Measurements from ENCODE around the gene PLSCR3.
A peak's percentile ranks its signal among the peaks of the same experiment; 100 is the strongest.

PLSCR3 gene

DNA sequence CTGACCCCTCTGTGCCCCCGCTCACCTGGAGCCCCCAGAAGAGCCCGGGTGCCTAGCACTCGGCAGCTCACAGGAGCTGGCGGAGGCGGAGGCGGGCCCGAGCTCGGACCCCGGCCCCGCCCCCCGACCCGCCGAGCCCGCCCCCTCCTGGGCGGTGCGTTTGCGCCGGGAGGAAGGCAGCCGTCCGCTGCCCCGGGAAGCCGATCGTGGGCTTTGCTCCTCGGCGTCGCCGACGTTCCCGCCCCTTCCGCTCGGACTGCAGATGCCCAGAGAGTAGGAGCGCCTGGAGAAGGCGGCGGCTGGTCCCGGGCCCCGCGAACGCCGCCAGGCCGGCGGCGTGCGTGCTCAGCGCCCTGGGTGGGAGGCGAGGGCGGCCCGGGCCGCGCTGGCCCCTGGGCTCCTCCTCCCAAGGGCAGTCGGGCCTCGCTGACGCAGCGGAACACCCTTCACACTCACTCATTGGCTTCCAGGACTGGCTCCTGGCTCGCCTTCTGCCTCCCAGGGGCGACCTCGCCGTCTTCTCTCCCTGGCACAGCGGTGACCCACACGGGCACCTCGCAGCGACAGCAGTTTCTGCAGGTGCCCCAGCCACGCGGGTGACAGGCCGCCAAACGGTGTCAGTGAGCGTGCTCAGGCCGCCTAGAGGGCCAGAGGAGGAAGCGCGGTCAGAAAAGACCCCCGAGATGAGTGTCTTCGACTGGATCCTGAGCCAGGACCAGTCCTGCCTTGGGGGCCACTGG, at the start of gene PLSCR3:
TSS of gene PLSCR3 (minus strand) at position 74 of the 740 bp plus-strand sequence. CDS start 415 bp downstream, outside the sequence.
- H3K36me3 ChIP-seq (ENCODE audit: control insufficient read depth in 2 of 2, insufficient read depth in 2 of 2, low read length in 2 of 2): peaks cover 6 to 12% of the 10 kb centered on the region in 2 donors
- peak within 1 kb of the TSS; percentile 69 for H3K27ac ChIP-seq (ENCODE audit: low read length)
- H3K4me1 ChIP-seq (ENCODE audit: control insufficient read depth, insufficient read depth, low read length): peaks cover 20% of the 10 kb centered on the region
- peak within 1 kb of the TSS; percentile 73 to 92 for H3K9ac ChIP-seq (ENCODE audit: low read length in 2 of 2)
- peak within 1 kb of the TSS; percentile 76 to 84 for H3K4me3 ChIP-seq (ENCODE audit: low read length in 2 of 2)
- H3K27me3 ChIP-seq (ENCODE audit: control insufficient read depth in 1 of 2, insufficient read depth in 2 of 2, low read length in 2 of 2): no peaks in the 10 kb centered on the region
- no peaks in the 10 kb centered on the region for H3K9me3 ChIP-seq (ENCODE audit: control insufficient read depth in 2 of 2, low read length in 2 of 2)

DNA sequence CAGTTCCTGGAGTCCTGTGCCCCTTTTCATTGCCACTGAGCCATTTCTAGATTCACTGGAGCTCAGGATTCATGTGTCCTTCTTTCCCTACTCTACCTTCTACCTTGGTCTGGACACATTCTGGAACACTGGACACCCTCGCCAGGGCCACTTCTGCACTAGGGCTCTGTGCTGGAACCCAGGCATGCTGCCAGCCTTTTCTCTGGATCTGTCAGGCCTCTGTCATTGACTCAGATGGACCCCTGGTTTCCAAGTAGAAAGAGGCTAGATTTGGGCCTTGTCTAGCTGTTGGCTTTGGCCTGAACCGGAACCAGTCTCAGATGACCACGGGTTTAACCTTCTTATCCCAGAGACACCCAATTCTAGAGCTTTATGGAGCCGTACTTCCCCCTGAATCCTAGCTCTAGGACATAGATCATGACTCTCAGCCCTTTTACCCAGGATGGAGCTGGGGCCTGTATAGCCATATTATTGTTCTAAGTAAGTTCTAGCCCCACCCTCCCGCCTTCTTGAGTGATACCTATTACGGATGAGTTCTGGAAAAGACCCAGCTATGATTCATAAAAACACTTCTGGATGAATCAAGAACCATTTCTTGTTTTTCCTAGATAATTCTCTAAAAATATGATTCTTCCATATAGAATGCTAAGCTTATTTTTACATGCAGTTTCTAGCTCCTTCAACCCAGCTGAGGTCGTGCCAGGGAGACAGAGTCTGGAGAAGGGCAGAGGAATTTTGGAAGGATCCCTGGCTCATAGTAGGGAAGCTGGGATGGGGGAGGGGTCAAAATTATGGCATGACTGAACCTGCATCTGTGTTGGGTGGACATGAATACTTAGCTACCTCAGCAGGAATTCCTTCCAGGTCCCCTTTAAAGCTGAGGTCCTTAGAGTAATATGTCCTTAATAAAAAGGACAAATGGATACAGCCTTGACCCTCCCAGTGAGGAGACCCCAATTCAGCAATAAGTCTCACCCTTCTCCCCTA, 49.5 kb upstream of the PLSCR3 start:
- Histone ChIP-seq H3K36me3 (ENCODE audit: control insufficient read depth in 2 of 2, insufficient read depth in 2 of 2, low read length in 2 of 2) (no peaks in the 10 kb centered on the region), H3K9me3 (ENCODE audit: control insufficient read depth in 2 of 2, low read length in 2 of 2) (no peaks in the 10 kb centered on the region), H3K9ac (ENCODE audit: low read length in 2 of 2) (no peak overlapping the region), H3K4me3 (ENCODE audit: low read length in 2 of 2) (no peak overlapping the region), H3K27me3 (ENCODE audit: control insufficient read depth in 1 of 2, insufficient read depth in 2 of 2, low read length in 2 of 2) (peaks cover 63 to 75% of the 10 kb centered on the region in 2 donors), H3K4me1 (ENCODE audit: control insufficient read depth, insufficient read depth, low read length) (peaks cover 28% of the 10 kb centered on the region), H3K27ac (ENCODE audit: low read length) (no peak overlapping the region)

DNA sequence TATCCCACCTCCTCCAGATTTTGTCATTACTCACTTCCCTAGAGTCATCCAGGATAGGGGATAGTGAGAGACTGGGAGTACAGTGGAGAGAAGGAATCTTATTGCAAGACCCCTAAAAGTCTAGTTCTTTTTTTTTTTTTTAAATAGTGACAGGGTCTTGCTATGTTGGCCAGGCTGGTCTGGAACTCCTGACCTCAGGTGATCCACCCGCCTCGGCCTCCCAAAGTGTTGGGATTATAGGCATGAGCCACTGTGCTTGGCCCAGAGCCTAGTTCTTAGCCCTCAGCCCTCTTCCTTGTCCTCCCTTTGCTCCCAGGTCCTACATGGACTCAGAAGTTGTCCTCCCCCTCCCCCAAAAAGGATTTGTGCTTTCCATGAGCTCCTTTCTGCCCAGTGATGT, 47.8 kb upstream of the PLSCR3 start:
- H3K36me3 ChIP-seq (ENCODE audit: control insufficient read depth in 2 of 2, insufficient read depth in 2 of 2, low read length in 2 of 2): no peaks in the 10 kb centered on the region

DNA sequence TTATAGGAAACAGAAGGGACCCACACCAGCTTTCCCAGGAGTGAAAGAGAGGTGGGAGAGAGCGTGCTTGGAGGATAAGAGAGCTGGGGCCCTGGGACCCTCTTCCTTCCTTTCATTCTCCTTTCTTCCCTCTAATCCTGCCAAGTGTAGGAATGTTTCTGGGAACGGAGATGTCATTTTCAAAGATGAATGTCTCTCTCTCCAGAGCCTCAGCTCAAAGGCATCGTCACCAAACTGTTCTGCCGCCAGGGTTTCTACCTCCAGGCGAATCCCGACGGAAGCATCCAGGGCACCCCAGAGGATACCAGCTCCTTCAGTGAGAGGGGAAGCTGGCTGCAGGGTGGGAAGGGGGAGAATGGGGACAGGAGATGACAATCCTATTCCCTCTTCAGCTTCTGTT, 46.9 kb upstream of the PLSCR3 start:
- no peaks in the 10 kb centered on the region for H3K36me3 ChIP-seq (ENCODE audit: control insufficient read depth in 2 of 2, insufficient read depth in 2 of 2, low read length in 2 of 2)
- no peak overlapping the region for H3K27ac ChIP-seq (ENCODE audit: low read length)
- H3K9me3 ChIP-seq (ENCODE audit: control insufficient read depth in 2 of 2, low read length in 2 of 2): no peaks in the 10 kb centered on the region
- H3K4me3 ChIP-seq (ENCODE audit: low read length in 2 of 2): no peak overlapping the region
- H3K9ac ChIP-seq (ENCODE audit: low read length in 2 of 2): no peak overlapping the region
- peaks cover 64 to 77% of the 10 kb centered on the region in 2 donors for H3K27me3 ChIP-seq (ENCODE audit: control insufficient read depth in 1 of 2, insufficient read depth in 2 of 2, low read length in 2 of 2)
- H3K4me1 ChIP-seq (ENCODE audit: control insufficient read depth, insufficient read depth, low read length): peaks cover 44% of the 10 kb centered on the region

More for the DNA sequence above, 47.8 kb upstream of the PLSCR3 start:
- Histone ChIP-seq H3K27me3 (ENCODE audit: control insufficient read depth in 1 of 2, insufficient read depth in 2 of 2, low read length in 2 of 2) (peaks cover 66 to 82% of the 10 kb centered on the region in 2 donors), H3K27ac (ENCODE audit: low read length) (no peak overlapping the region), H3K9me3 (ENCODE audit: control insufficient read depth in 2 of 2, low read length in 2 of 2) (no peaks in the 10 kb centered on the region), H3K4me3 (ENCODE audit: low read length in 2 of 2) (no peak overlapping the region), H3K9ac (ENCODE audit: low read length in 2 of 2) (no peak overlapping the region), H3K4me1 (ENCODE audit: control insufficient read depth, insufficient read depth, low read length) (peaks cover 41% of the 10 kb centered on the region)

DNA sequence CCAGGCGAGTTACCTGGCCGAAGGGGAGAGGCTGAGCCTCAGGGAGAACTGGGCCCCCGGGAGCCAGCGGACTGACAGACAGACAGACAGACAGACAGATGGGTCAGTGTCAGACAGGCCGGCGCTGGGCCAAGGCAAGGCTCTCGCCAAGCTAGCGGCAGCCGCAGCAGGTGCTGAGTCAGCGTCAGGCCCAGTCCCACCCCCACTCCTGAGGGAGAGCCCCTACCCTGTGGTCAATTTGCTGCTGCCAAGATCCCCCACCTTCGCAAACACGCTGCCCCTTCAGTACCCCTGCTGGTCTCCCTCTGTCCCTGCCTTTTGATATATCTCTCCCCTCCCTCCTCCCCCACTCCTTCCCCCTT, 46.5 kb upstream of the PLSCR3 start:
- peaks cover 48% of the 10 kb centered on the region for H3K4me1 ChIP-seq (ENCODE audit: control insufficient read depth, insufficient read depth, low read length)
- H3K36me3 ChIP-seq (ENCODE audit: control insufficient read depth in 2 of 2, insufficient read depth in 2 of 2, low read length in 2 of 2): no peaks in the 10 kb centered on the region
- H3K27me3 ChIP-seq (ENCODE audit: control insufficient read depth in 1 of 2, insufficient read depth in 2 of 2, low read length in 2 of 2): peaks cover 65 to 77% of the 10 kb centered on the region in 2 donors
- no peak overlapping the region for H3K4me3 ChIP-seq (ENCODE audit: low read length in 2 of 2)
- no peak overlapping the region for H3K27ac ChIP-seq (ENCODE audit: low read length)
- H3K9me3 ChIP-seq (ENCODE audit: control insufficient read depth in 2 of 2, low read length in 2 of 2): no peaks in the 10 kb centered on the region
- H3K9ac ChIP-seq (ENCODE audit: low read length in 2 of 2): no peak overlapping the region

DNA sequence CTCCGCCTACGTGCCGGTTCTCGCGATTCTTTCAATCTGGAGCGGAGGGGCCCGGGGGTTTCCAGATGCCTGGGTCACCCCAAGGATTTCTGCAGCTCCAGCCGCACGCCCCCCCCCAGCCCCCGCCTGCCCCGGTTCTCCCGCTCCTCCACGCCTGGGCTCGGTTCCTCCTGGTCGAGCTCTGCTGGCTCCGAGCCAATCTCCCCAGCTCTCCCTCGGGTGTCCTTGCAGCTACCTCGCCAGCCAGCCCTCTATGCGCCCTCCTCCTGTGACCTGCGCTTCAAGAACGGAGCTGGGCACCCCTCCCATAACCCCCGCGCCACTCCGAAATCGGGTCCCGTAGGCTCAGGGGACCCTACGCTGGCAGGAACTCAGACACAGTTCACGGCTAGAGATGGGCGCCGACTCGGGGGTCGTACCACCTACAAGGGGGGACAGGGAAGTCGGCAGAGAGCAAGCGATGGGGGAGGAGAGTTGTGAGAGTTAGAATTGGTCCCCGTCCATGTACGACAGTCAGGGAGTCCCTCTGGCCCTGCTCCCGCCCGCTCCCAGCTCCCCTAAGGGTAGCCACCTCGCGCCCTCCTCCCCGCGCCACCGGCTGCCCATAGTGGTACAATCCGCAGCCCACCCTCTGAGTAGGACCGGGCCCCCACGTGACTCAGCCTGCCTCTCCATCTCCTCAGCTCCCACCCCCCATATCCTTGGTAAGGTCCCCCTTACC, 45.9 kb upstream of the PLSCR3 start:
- H3K4me3 ChIP-seq (ENCODE audit: low read length in 2 of 2): peak overlapping the region; percentile 49 to 51
- H3K9ac ChIP-seq (ENCODE audit: low read length in 2 of 2): peak overlapping the region in 1 of 2 donors; percentile 15
- no peaks in the 10 kb centered on the region for H3K36me3 ChIP-seq (ENCODE audit: control insufficient read depth in 2 of 2, insufficient read depth in 2 of 2, low read length in 2 of 2)
- no peak overlapping the region for H3K27ac ChIP-seq (ENCODE audit: low read length)
- no peaks in the 10 kb centered on the region for H3K9me3 ChIP-seq (ENCODE audit: control insufficient read depth in 2 of 2, low read length in 2 of 2)
- H3K27me3 ChIP-seq (ENCODE audit: control insufficient read depth in 1 of 2, insufficient read depth in 2 of 2, low read length in 2 of 2): peaks cover 65 to 77% of the 10 kb centered on the region in 2 donors
- H3K4me1 ChIP-seq (ENCODE audit: control insufficient read depth, insufficient read depth, low read length): peaks cover 49% of the 10 kb centered on the region

DNA sequence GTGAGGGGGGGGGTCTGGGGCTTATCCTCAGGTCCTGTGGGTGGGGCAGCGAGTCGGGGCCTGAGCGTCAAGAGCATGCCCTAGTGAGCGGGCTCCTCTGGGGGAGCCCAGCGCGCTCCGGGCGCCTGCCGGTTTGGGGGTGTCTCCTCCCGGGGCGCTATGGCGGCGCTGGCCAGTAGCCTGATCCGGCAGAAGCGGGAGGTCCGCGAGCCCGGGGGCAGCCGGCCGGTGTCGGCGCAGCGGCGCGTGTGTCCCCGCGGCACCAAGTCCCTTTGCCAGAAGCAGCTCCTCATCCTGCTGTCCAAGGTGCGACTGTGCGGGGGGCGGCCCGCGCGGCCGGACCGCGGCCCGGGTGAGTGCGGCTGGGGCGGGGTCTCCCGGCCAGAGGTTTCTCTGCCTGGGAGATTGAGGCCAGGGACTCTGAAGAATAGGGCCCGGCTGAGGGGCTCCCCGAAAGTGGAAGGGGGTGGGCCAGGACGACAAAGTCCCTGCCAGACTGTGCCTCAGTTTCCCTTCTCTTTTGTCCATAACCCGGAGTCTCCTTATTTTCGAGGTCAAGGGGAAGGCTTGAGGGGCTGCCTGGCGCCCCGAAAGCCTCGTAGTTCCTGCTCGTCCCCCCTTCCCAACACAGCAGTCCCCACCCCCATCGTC, 45.3 kb upstream of the PLSCR3 start, which contains the start of gene FGF11:
TSS of gene FGF11 (plus strand) at position 51 of the 651 bp plus-strand sequence. CDS start at position 160, 109 bp downstream.
- peak within 1 kb of the TSS in 1 of 2 donors; percentile 15 for H3K9ac ChIP-seq (ENCODE audit: low read length in 2 of 2)

DNA sequence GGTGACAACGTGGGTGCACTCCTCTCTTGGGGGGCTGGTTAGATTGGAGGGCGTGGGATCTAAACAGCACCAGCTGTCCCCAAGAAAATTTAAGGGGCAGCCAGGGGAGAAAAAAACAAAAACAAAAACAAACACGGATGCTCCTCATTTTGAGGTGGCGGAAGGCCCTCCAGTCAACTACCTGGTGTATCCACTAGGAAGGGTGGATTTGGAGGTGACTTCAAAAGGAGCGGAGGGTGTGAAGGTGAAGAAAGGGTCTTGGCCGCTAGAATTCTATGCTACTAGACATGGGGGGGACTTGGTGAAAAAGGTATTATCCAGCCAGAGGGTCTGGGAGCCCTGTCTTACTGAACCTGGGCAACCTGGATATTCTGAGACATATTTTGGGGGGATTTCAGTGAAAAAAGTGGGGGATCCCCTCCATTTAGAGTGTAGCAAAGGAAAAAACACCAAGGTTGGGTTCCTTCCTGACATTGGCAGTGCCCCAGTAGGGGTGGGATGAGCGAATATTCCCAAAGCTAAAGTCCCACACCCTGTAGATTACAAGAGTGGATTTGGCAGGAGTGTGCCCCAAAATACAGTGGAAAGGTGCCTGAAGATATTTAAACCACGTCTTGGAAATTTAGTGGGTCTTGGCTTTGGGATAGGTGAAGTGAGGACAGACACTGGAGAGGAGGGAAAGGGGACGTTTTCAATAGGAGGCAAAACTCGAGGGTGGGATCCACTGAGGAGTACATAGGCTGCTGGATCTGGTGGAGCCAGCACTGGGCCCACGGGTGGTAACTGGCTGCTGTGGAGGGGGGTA, 44.5 kb upstream of the PLSCR3 start:
- Histone ChIP-seq H3K27ac (ENCODE audit: low read length) (no peak overlapping the region), H3K4me3 (ENCODE audit: low read length in 2 of 2) (no peak overlapping the region), H3K4me1 (ENCODE audit: control insufficient read depth, insufficient read depth, low read length) (peaks cover 46% of the 10 kb centered on the region), H3K27me3 (ENCODE audit: control insufficient read depth in 1 of 2, insufficient read depth in 2 of 2, low read length in 2 of 2) (peaks cover 63 to 70% of the 10 kb centered on the region in 2 donors), H3K9me3 (ENCODE audit: control insufficient read depth in 2 of 2, low read length in 2 of 2) (no peaks in the 10 kb centered on the region), H3K9ac (ENCODE audit: low read length in 2 of 2) (no peak overlapping the region), H3K36me3 (ENCODE audit: control insufficient read depth in 2 of 2, insufficient read depth in 2 of 2, low read length in 2 of 2) (no peaks in the 10 kb centered on the region)

More for the DNA sequence above, 45.3 kb upstream of the PLSCR3 start, which contains the start of gene FGF11:
- Histone ChIP-seq H3K36me3 (ENCODE audit: control insufficient read depth in 2 of 2, insufficient read depth in 2 of 2, low read length in 2 of 2) (no peaks in the 10 kb centered on the region), H3K4me1 (ENCODE audit: control insufficient read depth, insufficient read depth, low read length) (peaks cover 46% of the 10 kb centered on the region), H3K4me3 (ENCODE audit: low read length in 2 of 2) (peak within 1 kb of the TSS; percentile 49 to 51), H3K9me3 (ENCODE audit: control insufficient read depth in 2 of 2, low read length in 2 of 2) (no peaks in the 10 kb centered on the region), H3K27me3 (ENCODE audit: control insufficient read depth in 1 of 2, insufficient read depth in 2 of 2, low read length in 2 of 2) (peaks cover 64 to 73% of the 10 kb centered on the region in 2 donors), H3K27ac (ENCODE audit: low read length) (no peak within 1 kb of the TSS)

DNA sequence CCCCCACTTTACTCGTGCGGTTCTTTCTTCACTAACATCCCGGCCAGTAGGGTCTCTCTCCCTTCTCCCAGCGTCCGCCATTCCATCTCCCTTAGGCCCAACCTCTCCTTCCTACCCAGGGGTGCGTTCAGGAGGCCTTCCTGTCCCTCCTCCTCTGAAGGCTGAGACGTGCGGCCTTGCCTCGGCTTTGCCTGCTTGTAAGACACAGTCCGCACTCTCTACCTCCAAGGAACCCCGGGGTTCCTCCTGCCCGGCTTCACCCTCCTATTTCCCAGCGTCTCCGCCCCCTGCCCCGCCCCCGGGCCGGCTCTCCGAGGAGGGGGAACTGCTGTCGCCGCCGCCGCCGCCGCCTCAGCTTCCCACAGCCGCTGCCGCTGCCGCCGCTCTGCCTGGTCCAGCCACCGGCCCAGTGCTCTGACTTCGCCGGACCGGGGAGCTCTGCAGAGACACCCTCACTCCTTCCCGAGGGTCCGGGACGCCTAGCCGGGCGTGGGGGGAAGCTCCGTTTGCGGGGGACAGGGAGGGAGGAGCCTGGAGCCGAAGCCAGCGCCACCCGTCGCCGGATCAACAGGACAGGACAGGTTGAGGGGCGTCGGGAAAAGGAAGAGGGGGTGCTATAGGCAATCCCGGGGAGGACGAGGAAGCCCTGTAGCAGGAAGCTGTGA, 43.8 kb upstream of the PLSCR3 start:
- H3K4me1 ChIP-seq (ENCODE audit: control insufficient read depth, insufficient read depth, low read length): peaks cover 46% of the 10 kb centered on the region
- H3K27ac ChIP-seq (ENCODE audit: low read length): no peak overlapping the region

More for the DNA sequence above, 43.8 kb upstream of the PLSCR3 start:
- Histone ChIP-seq H3K36me3 (ENCODE audit: control insufficient read depth in 2 of 2, insufficient read depth in 2 of 2, low read length in 2 of 2) (no peaks in the 10 kb centered on the region), H3K27me3 (ENCODE audit: control insufficient read depth in 1 of 2, insufficient read depth in 2 of 2, low read length in 2 of 2) (peaks cover 62 to 71% of the 10 kb centered on the region in 2 donors), H3K4me3 (ENCODE audit: low read length in 2 of 2) (peak overlapping the region in 1 of 2 donors; percentile 29), H3K9ac (ENCODE audit: low read length in 2 of 2) (no peak overlapping the region), H3K9me3 (ENCODE audit: control insufficient read depth in 2 of 2, low read length in 2 of 2) (no peaks in the 10 kb centered on the region)

Measured in stomach smooth muscle (tissue), 2 donors.